ENCODE data around the gene OSBPL5.

Gene OSBPL5

DNA sequence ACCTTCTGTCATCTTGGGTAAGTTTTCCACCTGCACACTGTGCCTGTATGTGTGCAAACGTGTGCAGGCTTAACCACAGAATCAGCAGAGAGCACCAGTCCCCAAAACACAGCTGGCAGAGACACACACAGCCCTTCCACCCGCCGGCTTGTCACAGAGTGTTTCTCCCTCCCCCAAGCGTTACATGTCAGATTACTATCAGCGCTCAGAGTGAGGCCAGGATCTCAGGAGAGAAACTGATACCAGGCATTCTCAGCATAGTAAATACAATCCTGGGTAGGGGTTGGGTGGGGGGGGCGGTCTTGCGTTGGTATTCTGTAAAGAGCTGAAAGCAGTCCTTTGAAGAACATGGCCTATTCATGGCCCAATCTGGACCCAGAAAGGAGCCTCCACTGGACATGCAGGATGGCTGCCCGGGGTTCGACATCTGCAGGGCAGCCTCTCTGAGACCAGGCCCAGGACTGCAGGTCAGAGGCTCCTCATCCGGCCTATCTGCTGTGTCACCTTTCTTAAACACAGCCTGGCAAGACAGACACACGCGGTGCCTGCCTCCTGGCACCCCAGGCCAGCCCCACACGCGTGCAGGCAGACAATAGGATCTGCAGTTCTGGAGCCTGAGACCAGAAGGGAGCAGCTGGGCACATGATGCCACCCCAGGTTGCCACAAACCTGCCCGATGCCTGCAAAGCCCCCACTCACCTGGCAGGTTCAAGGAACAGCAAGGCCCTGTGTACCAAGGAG, 1.7 kb downstream of the OSBPL5 start:
- no peak for DNase-seq (ENCODE audit: low spot score)

GRCh38 chr11:3162410-3163240, 2.5 kb downstream of the OSBPL5 start:
- no peak for DNase-seq (ENCODE audit: low spot score)

DNA sequence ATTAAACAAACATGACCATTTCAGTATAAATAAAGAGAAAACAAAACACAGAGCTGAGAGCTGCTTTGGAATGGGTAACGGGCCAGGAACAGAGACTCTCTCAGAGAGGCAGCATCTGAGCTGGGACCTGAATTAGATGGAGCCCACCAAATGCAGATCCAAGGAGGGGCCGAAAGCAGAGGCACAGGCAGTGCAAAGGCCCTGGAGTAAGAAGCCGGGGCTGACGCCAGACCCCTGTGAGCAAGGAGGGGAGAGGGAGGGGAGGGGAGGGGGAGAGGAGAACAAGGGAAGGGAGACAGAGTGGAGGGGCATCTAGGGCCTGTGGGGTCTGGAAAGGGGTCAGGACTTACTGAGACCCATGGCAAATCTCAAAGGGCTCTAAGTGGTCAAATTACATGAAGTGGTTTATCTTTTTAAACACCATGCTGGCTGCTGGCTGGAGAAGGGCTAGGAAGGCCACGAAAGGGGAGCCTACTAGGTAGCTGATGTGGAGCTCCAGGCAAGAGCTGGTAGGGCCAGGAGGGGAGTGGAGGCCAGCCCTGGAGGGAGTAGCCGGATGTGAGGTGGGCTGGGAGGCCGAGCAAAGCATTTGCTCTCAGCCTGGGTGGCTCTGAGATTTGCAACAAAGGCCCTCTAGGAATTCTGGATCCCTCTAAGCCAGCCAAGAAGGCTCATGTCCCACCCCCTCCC, 3.2 kb downstream of the OSBPL5 start:
- no peak for DNase-seq (ENCODE audit: low spot score)

DNA sequence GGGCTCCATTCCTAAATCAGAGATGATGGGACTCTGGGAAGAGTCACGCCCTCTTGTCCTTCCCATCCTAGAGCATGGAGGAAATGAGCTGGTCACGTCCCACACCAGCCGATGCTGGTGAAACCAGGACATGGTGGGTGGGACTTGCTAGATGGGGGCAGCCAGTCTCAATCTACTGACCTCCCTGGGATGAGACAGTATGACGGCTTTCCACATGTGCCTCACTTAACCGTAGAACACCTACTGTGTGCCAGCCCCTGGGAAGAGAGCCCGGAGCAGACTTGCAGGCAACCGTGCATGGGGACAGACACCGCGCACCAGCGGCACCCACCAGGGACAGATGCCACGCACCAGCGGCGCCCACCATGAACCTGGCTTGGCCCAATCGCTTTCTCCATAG, 3.8 kb downstream of the OSBPL5 start:
- DNase-seq (ENCODE audit: low spot score), result no peak

DNA sequence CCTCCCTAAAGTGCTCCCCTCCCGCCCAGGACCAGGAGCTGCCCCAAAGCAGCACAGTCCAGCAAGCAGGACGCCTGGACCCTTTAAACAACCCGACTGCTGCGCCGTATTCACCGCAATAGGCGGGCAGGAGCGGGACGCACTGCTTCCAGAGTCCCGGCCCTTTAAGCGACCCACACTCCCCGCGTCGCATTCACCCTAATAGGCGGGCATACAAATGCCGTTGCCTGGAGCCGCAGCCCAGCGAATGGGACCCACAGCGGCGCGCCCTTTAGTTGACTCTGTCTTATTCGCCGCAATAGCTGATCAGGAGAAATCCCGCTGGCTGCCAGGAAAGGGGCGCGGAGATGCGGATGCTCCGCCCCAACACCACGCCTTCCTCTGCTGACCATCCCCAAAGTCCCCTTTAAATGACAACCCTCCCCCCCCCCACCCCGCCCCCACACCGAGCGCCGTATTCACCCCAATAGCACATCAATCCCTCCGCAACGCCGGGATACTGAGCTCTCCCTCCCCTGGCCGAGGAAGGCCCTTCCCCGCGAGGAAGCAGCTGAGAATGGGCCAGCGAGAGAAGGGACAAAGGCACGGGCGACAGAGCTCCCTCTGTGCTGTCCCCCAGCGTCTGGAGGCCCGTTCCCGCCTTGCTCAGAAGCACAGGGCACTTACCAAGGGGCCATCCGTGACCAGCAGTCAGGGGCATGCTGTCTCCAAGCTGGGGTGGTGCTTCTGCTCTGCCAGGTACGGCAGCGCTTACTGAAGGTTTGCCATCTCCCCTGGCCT, 4.7 kb downstream of the OSBPL5 start:
- DNase-seq (ENCODE audit: low spot score), result no peak

- DNase-seq (ENCODE audit: low spot score), result no peak
These were observed 5.6 kb downstream of the OSBPL5 start for GRCh38 chr11:3159296-3160190.

DNA sequence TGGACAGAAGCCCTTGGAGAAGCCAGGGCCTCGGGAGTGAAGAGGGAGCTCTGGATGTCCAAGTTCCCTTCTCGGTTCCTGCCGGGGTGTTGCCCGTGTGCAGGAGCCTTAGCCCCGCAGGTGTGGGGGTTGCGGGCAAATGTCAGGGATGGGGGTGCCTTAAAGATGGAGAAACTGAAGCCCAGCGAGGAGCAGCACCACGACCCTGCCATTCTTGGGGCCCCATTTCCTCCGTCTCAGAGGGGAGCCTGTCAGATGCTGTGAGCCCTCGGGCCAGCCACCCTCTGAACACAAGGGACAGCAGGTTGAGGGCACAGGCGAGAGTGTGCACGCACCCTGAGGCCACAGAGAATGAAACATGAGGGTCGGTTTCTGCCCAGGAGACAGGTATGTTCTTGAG, 6.3 kb downstream of the OSBPL5 start:
- no peak for DNase-seq (ENCODE audit: low spot score)

DNA sequence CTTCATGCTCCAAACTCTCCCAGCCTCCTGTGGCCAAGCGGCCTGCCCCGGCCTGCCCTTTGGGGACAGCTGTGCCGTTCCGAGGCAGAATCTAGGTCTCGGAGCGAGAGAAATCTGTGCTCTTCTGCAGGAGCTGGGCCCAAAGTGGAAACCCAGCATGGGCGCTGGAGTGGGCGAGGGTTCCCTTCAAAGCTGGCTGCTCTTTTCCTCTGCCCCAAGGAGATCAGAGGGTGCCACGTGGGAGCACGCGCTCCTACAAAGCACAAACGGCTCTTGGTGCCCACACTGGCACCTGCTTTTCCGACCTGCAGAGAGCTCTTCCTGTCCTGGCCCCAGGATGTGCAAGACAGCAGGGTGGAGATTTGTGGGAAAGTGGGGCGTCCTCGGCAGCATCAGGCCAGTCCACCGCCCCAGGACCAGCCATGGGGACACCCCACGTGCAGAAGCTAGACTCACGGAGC, 6.9 kb downstream of the OSBPL5 start:
- no peak for DNase-seq (ENCODE audit: low spot score)

DNA sequence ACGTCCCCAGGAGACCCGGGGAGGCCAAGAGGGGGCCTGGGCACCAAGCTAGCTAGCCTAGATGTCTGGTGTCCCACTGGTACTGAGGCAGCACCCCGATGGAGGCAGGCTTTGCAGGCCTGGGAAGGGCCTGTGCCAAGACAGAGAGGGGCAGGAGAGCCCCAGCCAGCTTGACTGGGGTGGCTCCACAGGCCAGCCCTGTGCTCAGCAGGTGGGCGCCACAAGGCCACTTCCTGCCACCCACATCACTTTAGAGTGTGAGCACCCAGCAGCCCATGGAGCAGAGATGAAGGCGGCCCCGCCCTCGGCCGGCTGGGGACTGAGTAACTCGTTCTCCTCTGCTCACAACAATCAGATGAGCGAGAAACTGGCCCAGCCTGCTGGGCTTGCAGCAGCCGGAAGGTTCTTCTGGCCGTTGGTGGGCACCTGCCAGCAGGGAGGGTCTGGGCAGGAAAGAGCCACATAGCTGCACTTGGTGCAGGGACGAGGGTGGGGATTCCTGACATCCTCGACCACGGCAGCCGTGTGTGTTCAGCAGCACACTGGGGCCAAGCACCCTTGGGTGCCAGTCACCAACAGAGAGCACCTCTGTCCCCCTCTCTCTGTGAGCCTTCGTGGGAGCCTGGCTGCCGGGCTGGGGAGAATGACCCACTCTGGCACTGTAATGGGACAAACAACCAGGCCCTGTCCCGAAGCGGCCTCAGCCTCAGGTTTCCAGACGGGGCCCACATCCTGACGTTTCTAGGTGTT, 7.6 kb downstream of the OSBPL5 start:
- DNase-seq (ENCODE audit: low spot score), result no peak

DNA sequence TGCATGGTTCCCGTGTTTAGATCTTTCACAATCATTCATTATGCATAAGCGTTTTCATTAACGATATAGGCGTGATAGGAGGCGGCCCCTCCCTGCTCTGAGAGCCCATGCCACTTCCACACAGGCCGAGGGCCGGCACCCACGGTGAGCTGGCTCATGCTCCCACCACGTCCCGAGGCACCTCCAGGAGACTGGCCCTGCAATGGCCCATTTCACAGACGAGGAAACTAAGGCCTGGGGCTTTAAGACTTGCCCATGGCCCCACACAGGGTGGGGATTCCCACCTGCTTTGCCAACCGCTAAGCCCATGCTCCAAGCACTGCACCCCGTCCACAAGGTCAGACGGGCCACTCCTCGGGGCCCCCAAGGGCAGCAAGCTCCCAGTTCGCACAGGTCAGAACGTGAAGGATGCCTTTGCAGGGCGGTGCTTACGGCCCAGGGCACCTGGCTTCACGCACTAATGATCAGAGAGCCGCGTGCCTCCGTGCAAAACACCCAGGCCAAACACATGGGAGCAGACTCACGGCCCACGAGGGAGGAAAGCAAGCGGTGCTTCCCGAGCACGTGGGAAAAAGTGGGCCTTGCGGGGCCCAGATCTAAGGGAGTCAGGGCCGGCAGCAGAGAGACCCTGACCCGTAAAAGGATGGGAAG, 8.3 kb downstream of the OSBPL5 start:
- peak; percentile 57 for DNase-seq (ENCODE audit: low spot score)

GRCh38 chr11:3156282-3156660, 8.8 kb downstream of the OSBPL5 start:
- no peak for DNase-seq (ENCODE audit: low spot score)

GRCh38 chr11:3155691-3156258, 9.3 kb downstream of the OSBPL5 start:
- DNase-seq (ENCODE audit: low spot score), result no peak

GRCh38 chr11:3155216-3155615, 9.9 kb downstream of the OSBPL5 start:
- DNase-seq (ENCODE audit: low spot score), result no peak

DNA sequence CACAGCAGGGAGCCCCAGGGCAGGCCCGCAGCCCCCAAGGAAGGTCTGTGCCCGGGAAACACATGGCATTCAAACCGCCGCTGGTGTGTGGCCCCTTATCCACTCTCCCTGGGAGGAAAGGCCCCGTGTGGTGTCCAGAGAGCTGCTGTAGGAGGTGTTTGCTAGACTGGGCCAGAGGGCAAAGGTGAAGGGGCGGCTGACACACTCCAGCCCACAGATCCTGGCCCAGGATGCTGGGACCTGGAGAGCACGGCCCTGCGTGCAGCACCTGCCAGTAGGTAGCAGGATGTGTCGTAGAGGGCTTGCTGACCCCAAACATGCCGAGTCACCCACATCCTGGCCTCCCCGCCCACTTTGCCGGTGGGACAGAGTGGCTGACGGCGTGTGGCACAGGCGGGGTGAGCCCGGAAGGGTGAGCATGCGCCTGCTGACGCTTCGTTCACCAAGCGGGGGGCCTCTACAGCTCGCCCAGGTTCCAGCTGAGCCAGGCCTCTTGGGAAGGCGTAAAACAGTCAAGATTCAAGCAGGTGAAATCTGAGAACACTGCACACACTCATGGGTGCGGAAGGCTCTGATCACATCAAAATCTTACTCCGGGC, 11.0 kb downstream of the OSBPL5 start:
- DNase-seq (ENCODE audit: low spot score), result no peak

DNA sequence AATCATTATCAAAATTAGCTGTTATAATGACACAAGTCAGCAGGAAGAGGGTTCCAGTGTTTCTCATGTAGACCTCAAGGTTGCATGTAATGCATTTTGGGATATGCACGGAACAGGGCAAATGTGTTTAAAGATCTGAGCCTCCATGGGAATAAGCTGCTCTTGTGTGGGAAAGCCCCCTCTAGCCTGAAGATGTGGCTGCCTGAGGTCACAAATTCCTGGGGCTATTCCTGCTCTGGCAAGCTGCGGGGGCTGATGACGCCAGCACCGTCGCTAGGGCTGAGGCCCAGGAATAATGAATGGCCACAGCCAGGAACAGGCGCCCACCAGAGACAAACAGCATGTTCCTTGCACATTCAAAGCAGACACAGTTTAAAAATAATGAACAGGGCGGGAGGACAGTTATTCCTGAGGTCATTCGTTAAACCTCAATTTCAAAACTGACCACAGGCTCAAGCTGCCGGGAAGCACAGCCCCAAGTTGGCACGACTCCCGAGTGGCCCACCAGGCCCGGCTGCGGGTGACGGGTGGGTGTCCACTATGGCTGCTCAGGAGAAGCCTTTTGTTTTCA, 11.7 kb downstream of the OSBPL5 start:
- DNase-seq (ENCODE audit: low spot score), result no peak

DNA sequence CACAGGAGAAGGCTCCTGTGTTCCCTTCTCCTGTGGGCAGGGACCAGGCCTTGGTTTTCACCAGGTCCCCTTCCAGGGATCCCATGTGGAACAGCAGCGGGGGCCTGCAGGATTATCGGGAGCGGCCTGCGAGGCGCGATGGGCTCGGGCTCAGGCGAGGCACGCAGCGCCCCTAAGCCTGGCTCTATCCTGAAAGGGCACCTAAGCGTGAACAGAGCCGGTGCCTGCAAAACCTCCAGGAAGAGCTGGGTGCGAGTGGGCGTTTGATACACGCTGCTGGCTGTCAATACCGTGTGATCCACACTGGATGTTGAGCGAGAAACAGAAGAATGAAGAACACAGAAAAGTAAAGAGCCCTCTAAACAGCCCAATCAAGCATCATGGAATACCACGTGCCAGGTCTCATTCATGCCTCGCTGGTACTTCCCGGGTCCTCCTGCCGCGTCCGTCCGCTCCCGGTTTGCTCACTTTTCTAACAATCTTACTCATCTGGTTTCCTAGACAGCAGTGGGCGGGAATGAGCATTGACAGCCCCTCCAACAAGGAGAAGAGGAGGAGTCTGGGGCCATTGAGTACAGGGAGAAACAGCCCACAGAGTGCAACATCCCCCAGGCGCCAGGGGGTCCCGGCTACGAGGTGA, 12.5 kb downstream of the OSBPL5 start:
- no peak for DNase-seq (ENCODE audit: low spot score)

DNA sequence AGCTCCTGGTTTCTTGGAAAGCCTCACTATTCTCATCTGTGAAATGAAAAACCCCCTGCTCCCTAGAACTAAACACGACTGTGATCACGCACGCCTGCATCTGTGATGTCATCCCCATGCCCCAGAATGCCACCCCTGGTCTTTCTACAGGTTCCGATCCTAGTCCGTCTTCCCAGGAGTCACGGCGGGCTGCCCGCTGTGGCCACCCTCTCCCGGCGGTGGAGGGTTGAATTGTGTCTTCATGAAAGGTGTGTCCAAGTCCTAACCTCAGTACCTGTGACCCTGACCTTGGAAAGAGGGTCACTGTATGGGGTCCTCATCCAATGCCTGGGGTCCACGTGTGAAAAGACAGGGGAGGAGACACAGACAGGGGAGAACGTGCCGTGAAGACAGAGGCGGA, 14.4 kb downstream of the OSBPL5 start:
- no peak for DNase-seq (ENCODE audit: low spot score)

DNA sequence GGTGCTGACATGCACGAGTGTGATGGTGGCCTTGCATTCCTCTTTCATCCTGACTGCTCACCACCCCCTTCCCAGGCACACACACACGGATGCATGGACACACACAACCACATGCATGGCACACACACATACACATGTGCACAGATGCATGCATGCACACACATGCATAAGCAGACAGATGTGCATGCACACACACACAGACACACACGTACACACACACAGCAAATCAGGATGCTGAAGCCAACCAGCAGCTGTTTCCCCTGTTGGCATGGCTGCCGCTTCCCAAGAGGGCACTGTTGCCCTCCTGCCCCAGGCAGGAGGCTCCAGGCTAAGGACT, 15.3 kb downstream of the OSBPL5 start:
- DNase-seq (ENCODE audit: low spot score), result no peak
